GM20000 (cell line): ENCODE results near the gene CDKL5.

Experiments used
- DNase-seq: peaks from one replicate; pipeline ENCODE4 v3.0.0; 2012; ENCODE audit warnings: low spot score
- CTCF ChIP-seq: IDR thresholded peaks from 2 replicates; pipeline ENCODE4 v1.5.1; 2012; ENCODE audit warnings: mild to moderate bottlenecking, control low read depth; ENCODE audit errors: extremely low read depth, missing control alignments

CDKL5 gene

GRCh38 chrX:18639280-18639679 lies 213.9 kb downstream of the CDKL5 start:
- TF ChIP-seq CTCF: no peak
- no peak for DNase-seq

GRCh38 chrX:18640686-18641085 lies 215.3 kb downstream of the CDKL5 start:
- no peak for DNase-seq
- TF ChIP-seq CTCF: no peak

- no peak for DNase-seq
- no peak for TF ChIP-seq CTCF
Measured at GRCh38 chrX:18643243-18643642, 217.8 kb downstream of the CDKL5 start.

GRCh38 chrX:18643853-18644252 lies 218.4 kb downstream of the CDKL5 start:
- no peak for DNase-seq
- TF ChIP-seq CTCF: no peak

- no peak for TF ChIP-seq CTCF
- no peak for DNase-seq
Measured at GRCh38 chrX:18647621-18648020, 222.2 kb downstream of the CDKL5 start.

GRCh38 chrX:18649498-18649951 lies 224.1 kb downstream of the CDKL5 start:
- DNase-seq: no peak
- TF ChIP-seq CTCF: no peak

- no peak for TF ChIP-seq CTCF
- DNase-seq: no peak
Measured at GRCh38 chrX:18650662-18651061, 225.3 kb downstream of the CDKL5 start.
